Smooth muscle cell (in vitro differentiated cells): ENCODE measurements around the gene GRAMD2B. TPM values are rescaled to one million over a fixed set of nuclear protein-coding genes. Genes with fewer than 3 reads are reported as not detected.

Experiments
- DNase-seq: peaks from one replicate; lab custom pipeline; 2025; ENCODE audit not compliant: unreplicated experiment; lab: John Stamatoyannopoulos, UW
- H2AFZ ChIP-seq: fragments of 200-600 bp; sonication (generic); 2 replicates; pipeline ENCODE4 v1.6.0; 2016; ENCODE audit warnings: antibody characterized with exemption, low read depth, mild to moderate bottlenecking
- H3F3A ChIP-seq: fragments of 200-600 bp; sonication (generic); 2 replicates; pipeline ENCODE4 v1.6.0; 2017; ENCODE audit warnings: antibody characterized with exemption, low read depth
- H3K27ac ChIP-seq: fragments of 200-600 bp; sonication (generic); 2 replicates; pipeline ENCODE4 v1.5.1; 2016; ENCODE audit warnings: low read depth, mild to moderate bottlenecking
- H3K27me3 ChIP-seq: fragments of 200-600 bp; sonication (generic); 2 replicates; pipeline ENCODE4 v1.6.1; 2016; ENCODE audit warnings: low read depth, mild to moderate bottlenecking
- H3K36me3 ChIP-seq: fragments of 200-600 bp; sonication (generic); 2 replicates; pipeline ENCODE4 v1.5.1; 2016; ENCODE audit warnings: low read depth
- H3K4me1 ChIP-seq: fragments of 200-600 bp; sonication (generic); 2 replicates; pipeline ENCODE4 v1.5.1; 2016; ENCODE audit warnings: low read depth
- H3K4me2 ChIP-seq: fragments of 200-600 bp; sonication (generic); 2 replicates; pipeline ENCODE4 v1.6.0; 2016; ENCODE audit warnings: mild to moderate bottlenecking
- H3K4me3 ChIP-seq: fragments of 200-600 bp; sonication (generic); 2 replicates; pipeline ENCODE4 v1.5.1; 2016; ENCODE audit warnings: mild to moderate bottlenecking
- H3K79me2 ChIP-seq: fragments of 200-600 bp; sonication (generic); 2 replicates; pipeline ENCODE4 v1.6.0; 2016; ENCODE audit warnings: low read depth, mild to moderate bottlenecking
- H3K9ac ChIP-seq: fragments of 200-600 bp; sonication (generic); 2 replicates; pipeline ENCODE4 v1.6.0; 2016; ENCODE audit warnings: low read depth
- H3K9me3 ChIP-seq: fragments of 200-600 bp; sonication (generic); replicated peaks from 2 replicates; pipeline ENCODE4 v1.5.1; 2016; ENCODE audit warnings: low read depth
- H4K20me1 ChIP-seq: fragments of 200-600 bp; sonication (generic); 2 replicates; pipeline ENCODE4 v1.6.0; 2016; ENCODE audit warnings: low read depth
- WGBS: methylation state at CpG from one replicate; pipeline ENCODE4 v1.1.7; 2016; ENCODE audit warnings: low lambda C conversion rate; 5-methylcytosine and 5-hydroxymethylcytosine counted together
- polyA plus RNA-seq: library from polyadenylated mRNA; unstranded; fragments of >200 nt; fragmentation: Nextera tagmentation; extraction: Ambion mirVana; gene quantifications from 2 replicates; pipeline ENCODE4 v1.2.1, GENCODE V29; 2016
- total RNA-seq: library from RNA; depleted of rRNA; stranded (reverse); fragments of >200 nt; gene quantifications from 2 replicates; pipeline ENCODE4 v1.2.3, GENCODE V29; 2014
- TF ChIP-seq, protein P1 (sequence below): fragments of 200-600 bp; sonication (generic); IDR thresholded peaks from 2 replicates; pipeline ENCODE4 v1.5.1; 2017; ENCODE audit warnings: borderline replicate concordance, mild to moderate bottlenecking, antibody characterized with exemption; ENCODE audit not compliant: insufficient read depth, poor library complexity, severe bottlenecking

The GRAMD2B gene
- total and polyA plus RNA-seq, 2 experiments from 2014 or later: 8.7 to 27.3 TPM

DNA sequence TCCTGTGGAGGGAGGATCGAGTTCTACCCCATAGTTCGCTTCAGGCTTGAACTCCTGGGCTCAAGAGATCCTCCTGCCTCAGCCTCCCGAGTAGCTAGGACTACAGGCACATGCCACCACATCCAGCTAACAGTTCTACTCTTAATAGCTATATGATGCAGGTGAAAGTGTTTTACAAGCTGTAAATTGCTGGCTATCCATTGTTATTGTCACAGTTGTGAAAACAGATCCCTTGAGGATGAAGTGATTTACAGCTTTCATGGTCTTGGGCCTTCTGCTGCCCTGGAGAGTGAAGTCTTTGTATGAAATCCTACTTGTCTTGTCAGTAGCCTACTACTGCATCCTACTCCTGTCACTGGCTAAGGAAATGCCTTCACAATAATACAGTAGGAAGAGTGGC lies 48.0 kb downstream of the GRAMD2B start:
- Histone ChIP-seq H3K9me3 (no peaks in the 10 kb centered on the region), H4K20me1 (no peaks in the 10 kb centered on the region), H2AFZ (no peak overlapping the region), H3K36me3 (no peaks in the 10 kb centered on the region), H3K4me3 (no peak overlapping the region), H3K4me1 (no peaks in the 10 kb centered on the region), H3K27ac (no peak overlapping the region), H3K27me3 (no peaks in the 10 kb centered on the region), H3K4me2 (no peak overlapping the region), H3K79me2 (no peaks in the 10 kb centered on the region), H3F3A (no peaks in the 10 kb centered on the region), H3K9ac (no peak overlapping the region)
- TF ChIP-seq, protein P1, sequence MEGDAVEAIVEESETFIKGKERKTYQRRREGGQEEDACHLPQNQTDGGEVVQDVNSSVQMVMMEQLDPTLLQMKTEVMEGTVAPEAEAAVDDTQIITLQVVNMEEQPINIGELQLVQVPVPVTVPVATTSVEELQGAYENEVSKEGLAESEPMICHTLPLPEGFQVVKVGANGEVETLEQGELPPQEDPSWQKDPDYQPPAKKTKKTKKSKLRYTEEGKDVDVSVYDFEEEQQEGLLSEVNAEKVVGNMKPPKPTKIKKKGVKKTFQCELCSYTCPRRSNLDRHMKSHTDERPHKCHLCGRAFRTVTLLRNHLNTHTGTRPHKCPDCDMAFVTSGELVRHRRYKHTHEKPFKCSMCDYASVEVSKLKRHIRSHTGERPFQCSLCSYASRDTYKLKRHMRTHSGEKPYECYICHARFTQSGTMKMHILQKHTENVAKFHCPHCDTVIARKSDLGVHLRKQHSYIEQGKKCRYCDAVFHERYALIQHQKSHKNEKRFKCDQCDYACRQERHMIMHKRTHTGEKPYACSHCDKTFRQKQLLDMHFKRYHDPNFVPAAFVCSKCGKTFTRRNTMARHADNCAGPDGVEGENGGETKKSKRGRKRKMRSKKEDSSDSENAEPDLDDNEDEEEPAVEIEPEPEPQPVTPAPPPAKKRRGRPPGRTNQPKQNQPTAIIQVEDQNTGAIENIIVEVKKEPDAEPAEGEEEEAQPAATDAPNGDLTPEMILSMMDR: no peak
- 75% methylated on average over 3 of the region's 3 CpGs for WGBS
- DNase-seq: no peak

DNA sequence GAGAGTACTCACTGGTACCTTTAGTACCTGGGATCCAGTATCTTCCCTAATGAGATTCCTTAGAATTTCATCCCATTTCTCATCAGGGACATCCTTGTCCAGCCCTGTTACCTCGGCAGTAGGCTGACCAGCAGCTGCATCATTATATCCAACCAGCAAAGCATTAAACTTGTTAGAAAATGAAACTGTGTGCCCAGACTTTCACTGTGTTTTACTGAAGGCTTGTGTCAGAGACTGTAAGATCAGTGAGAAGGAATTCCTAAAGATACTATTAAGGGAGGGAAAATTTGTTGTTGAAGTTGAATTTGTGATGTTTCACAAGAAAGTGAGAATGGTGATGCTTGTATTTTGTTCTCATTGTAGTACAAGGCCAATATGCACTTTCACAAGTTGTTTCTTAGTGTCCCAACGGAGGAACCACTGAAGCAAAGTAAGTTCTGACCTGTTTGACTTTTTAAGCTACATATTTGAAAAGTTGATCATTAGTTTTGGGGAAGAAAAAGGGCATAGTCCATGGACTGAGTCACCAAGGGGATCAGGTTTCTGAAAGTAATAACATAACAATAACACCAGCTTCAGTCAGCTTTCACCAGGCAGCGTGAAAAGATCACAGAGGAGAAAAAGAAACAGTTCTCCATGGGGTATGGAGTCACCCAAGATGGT lies 48.8 kb downstream of the GRAMD2B start:
- Histone ChIP-seq H3K27me3 (no peaks in the 10 kb centered on the region), H3K4me2 (peak overlapping the region; percentile 18), H4K20me1 (no peaks in the 10 kb centered on the region), H2AFZ (no peak overlapping the region), H3K4me1 (no peaks in the 10 kb centered on the region), H3K27ac (peak overlapping the region; percentile 22), H3K79me2 (no peaks in the 10 kb centered on the region), H3F3A (no peaks in the 10 kb centered on the region), H3K4me3 (no peak overlapping the region), H3K9me3 (no peaks in the 10 kb centered on the region), H3K36me3 (no peaks in the 10 kb centered on the region), H3K9ac (peak overlapping the region; percentile 8)
- no peak for DNase-seq
- TF ChIP-seq, protein P1: no peak
- WGBS: 52% methylated on average over 3 of the region's 3 CpGs

DNA sequence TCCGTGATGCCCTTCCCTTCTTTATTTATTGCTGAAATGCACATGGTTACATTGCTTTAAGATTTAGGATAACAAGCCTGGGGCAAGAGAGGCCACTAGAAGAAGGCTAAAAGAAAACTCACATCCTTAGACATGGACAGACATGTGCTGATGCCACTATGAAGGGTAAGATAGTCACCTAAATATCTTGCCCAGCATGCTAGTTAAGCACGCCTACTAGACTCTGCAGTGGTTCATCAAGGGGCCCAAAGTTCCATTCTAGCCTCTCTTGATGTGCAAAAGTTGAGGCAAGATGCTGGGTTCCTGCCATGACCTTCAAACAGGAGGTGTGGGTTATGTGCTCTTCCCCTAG lies 49.3 kb downstream of the GRAMD2B start:
- peak overlapping the region; percentile 22 for H3K27ac ChIP-seq
- no peaks in the 10 kb centered on the region for H3K27me3 ChIP-seq
- H3K4me1 ChIP-seq: no peaks in the 10 kb centered on the region
- no peak overlapping the region for H2AFZ ChIP-seq
- TF ChIP-seq, protein P1: no peak
- H3F3A ChIP-seq: no peaks in the 10 kb centered on the region
- H3K9ac ChIP-seq: no peak overlapping the region
- no peak overlapping the region for H3K4me3 ChIP-seq
- no peaks in the 10 kb centered on the region for H3K79me2 ChIP-seq
- no peaks in the 10 kb centered on the region for H3K9me3 ChIP-seq
- no peaks in the 10 kb centered on the region for H4K20me1 ChIP-seq
- no peaks in the 10 kb centered on the region for H3K36me3 ChIP-seq
- DNase-seq: no peak
- 85% methylated on average over 2 of the region's 2 CpGs for WGBS
- H3K4me2 ChIP-seq: no peak overlapping the region
